Activated T-helper 1 cell treated with anti-CD3 and anti-CD28 coated beads, Interleukin-12 subunit alpha, Interleukin-12 subunit beta, Interleukin-2, Interleukin-4 antibody, amounts not matched to agents 30 ng/mL and 10 ng/mL and 1 ng/mL, durations not matched to agents 14 hours and 24 hours and 36 hours (primary cell): ENCODE results near the gene DAND5. TPM values are rescaled to one million over a fixed set of nuclear protein-coding genes. Genes with fewer than 3 reads are reported as not detected.

Experiments
- DNase-seq: peaks from one replicate; pipeline ENCODE4 v3.0.0; 2021; ENCODE audit warnings: low spot score
- H3K27ac Mint-ChIP-seq: one replicate; pipeline ENCODE4 v1.8.0; 2021; ENCODE audit warnings: mild to moderate bottlenecking, mixed read lengths
- H3K27me3 Mint-ChIP-seq: one replicate; pipeline ENCODE4 v1.8.0; 2022; ENCODE audit warnings: mild to moderate bottlenecking, moderate library complexity, mixed read lengths; ENCODE audit not compliant: insufficient read depth
- H3K36me3 Mint-ChIP-seq: one replicate; pipeline ENCODE4 v1.8.0; 2021; ENCODE audit warnings: low read depth, mixed read lengths
- H3K4me1 Mint-ChIP-seq: one replicate; pipeline ENCODE4 v1.8.0; 2021; ENCODE audit warnings: low read depth, mixed read lengths
- H3K4me3 Mint-ChIP-seq: one replicate; pipeline ENCODE4 v1.8.0; 2021; ENCODE audit warnings: mild to moderate bottlenecking, moderate library complexity, mixed read lengths
- H3K9me3 Mint-ChIP-seq: one replicate; pipeline ENCODE4 v1.8.0; 2021; ENCODE audit warnings: mixed read lengths
- intact Hi-C: fragments of 100-400 bp; cut with micrococcal nuclease; formaldehyde crosslinking; loops from one replicate; pipeline ENCODE4 v1.15.1; 2024
- total RNA-seq: library from RNA; stranded (reverse); gene quantifications from 2 replicates; pipeline ENCODE4 v1.2.3, GENCODE V29; 2022

DAND5 gene
- total RNA-seq, 1 donor from 2014 or later: 0.10 TPM

GRCh38 chr19:13005861-13006370 is 36.5 kb downstream of the DAND5 start:
- DNase-seq: no peak
- H3K27me3 Mint-ChIP-seq: peaks cover 22% of the 10 kb centered on the region
- no peak overlapping the region for H3K27ac Mint-ChIP-seq

DNA sequence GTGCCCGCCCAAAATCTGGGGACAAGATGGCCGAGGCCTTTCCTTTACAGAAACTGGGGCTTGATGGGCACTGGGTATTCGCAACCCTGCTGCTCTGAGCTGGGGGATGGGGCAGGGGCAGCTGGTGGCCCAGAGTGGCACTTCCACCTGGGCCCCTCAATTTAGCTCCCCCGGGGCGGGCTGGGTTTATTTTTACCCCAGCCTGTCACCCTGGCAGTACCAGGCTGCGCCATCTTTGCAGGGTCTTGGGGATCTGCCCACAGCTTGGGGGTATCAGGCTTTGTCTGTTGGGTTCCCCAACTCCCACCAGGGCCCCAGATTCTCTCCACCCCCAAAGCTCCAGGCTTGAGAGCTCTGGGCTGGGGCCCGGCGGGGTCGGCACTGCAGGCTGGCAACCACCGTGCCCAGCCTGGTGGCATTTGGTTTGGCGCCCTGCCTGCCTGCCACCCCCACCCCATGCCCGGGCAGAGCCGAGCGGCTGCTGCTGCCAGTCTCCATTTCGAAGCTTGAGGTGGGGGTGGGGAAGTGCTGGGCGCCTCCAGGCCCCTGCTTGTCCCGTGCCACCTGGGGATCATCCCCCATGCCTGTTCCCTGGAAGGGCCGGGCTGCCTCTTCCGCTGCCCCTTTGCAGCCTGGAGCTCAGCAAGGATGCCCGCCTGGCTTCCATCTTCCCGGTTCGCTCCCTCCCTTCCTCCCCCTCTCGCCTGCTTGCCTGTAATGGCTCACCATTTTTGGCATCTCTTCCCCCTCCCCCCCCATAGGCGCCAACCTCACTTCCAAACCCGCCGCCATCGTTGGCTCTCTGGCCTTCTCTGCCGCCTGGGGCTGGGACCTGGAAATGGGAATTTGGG is 37.3 kb downstream of the DAND5 start:
- DNase-seq: no peak
- Mint-ChIP-seq H3K27ac (no peak overlapping the region), H3K4me1 (peaks cover 5% of the 10 kb centered on the region), H3K36me3 (no peaks in the 10 kb centered on the region), H3K27me3 (peaks cover 27% of the 10 kb centered on the region), H3K4me3 (no peak overlapping the region), H3K9me3 (no peaks in the 10 kb centered on the region)
- intact Hi-C loops: no loop called here

More at GRCh38 chr19:13005861-13006370, 36.5 kb downstream of the DAND5 start:
- Mint-ChIP-seq H3K4me3 (no peak overlapping the region), H3K36me3 (no peaks in the 10 kb centered on the region), H3K9me3 (no peaks in the 10 kb centered on the region), H3K4me1 (peaks cover 2% of the 10 kb centered on the region)
- intact Hi-C loops: no loop called here

- H3K4me3 Mint-ChIP-seq: no peak overlapping the region
- DNase-seq: no peak
- intact Hi-C loops: no loop called here
- H3K27ac Mint-ChIP-seq: no peak overlapping the region
- peaks cover 28% of the 10 kb centered on the region for H3K27me3 Mint-ChIP-seq
- peaks cover 5% of the 10 kb centered on the region for H3K4me1 Mint-ChIP-seq
- H3K36me3 Mint-ChIP-seq: no peaks in the 10 kb centered on the region
- no peaks in the 10 kb centered on the region for H3K9me3 Mint-ChIP-seq
Measured at GRCh38 chr19:13007292-13008045, 38.1 kb downstream of the DAND5 start.

GRCh38 chr19:13008926-13009787 is 39.8 kb downstream of the DAND5 start:
- no peaks in the 10 kb centered on the region for H3K36me3 Mint-ChIP-seq
- H3K4me3 Mint-ChIP-seq: no peak overlapping the region
- H3K27ac Mint-ChIP-seq: no peak overlapping the region
- no peaks in the 10 kb centered on the region for H3K9me3 Mint-ChIP-seq
- H3K4me1 Mint-ChIP-seq: peaks cover 18% of the 10 kb centered on the region
- no peak for DNase-seq
- peaks cover 43% of the 10 kb centered on the region for H3K27me3 Mint-ChIP-seq
- intact Hi-C loops: no loop called here

DNA sequence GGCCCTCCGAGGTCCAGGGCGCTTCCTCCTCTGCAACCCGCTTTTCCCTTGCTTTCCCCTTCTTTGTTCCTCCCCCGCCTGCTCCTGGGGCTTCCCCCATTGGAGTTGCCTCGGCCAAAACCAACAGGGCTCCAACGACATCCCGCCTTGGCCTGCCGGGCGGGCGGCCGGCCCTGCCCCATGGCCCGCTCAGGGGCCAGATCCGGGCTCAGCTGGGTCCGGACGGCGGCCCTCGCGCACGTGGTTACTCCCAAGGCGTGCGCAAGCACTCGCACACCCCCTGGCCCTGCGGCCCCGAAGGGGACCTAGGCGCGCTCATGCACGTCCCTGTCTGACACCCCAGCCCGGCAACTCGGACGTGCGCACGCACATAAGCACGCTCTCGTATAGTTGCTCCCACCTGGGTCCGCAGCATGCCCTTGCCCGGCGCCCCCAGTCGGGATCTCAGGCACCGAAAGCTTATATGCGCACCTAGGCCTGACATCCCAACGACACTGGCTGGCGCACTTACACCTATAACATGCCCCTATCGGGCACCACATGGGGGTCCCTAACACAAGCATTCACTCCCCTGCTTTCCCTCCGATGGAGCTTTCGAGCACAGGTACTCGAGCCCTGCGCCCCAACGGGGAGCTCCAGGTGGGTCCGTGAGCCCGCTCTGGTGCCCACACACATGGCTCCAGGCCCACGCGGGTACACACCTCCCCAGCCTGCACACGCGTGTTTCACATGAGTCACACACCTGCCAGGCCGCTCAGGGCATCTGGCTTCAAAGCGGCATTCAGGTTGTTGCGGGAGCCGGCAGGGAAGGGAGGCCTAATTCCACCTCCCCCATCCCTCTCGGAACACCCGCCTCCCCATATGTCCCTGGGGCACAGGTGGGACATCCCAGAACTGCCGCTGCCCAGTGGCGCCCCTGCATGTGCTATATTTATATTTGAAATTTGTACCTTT is 40.9 kb downstream of the DAND5 start:
- H3K4me3 Mint-ChIP-seq: no peak overlapping the region
- no peak for DNase-seq
- H3K27me3 Mint-ChIP-seq: peaks cover 53% of the 10 kb centered on the region
- H3K27ac Mint-ChIP-seq: no peak overlapping the region
- intact Hi-C loops: loop anchor here (5.0 kb wide), 1 partner anchor 173 kb away; the partner anchor contains the start of gene MAST1
- H3K9me3 Mint-ChIP-seq: no peaks in the 10 kb centered on the region
- peaks cover 23% of the 10 kb centered on the region for H3K4me1 Mint-ChIP-seq
- H3K36me3 Mint-ChIP-seq: no peaks in the 10 kb centered on the region

- no peaks in the 10 kb centered on the region for H3K36me3 Mint-ChIP-seq
- DNase-seq: no peak
- H3K9me3 Mint-ChIP-seq: no peaks in the 10 kb centered on the region
- H3K4me3 Mint-ChIP-seq: no peak overlapping the region
- peaks cover 23% of the 10 kb centered on the region for H3K4me1 Mint-ChIP-seq
- no peak overlapping the region for H3K27ac Mint-ChIP-seq
- intact Hi-C loops: loop anchor here (5.0 kb wide), 1 partner anchor 174 kb away; the partner anchor contains the start of gene MAST1
- H3K27me3 Mint-ChIP-seq: peaks cover 59% of the 10 kb centered on the region
Measured at GRCh38 chr19:13010992-13011652, 41.7 kb downstream of the DAND5 start.

DNA sequence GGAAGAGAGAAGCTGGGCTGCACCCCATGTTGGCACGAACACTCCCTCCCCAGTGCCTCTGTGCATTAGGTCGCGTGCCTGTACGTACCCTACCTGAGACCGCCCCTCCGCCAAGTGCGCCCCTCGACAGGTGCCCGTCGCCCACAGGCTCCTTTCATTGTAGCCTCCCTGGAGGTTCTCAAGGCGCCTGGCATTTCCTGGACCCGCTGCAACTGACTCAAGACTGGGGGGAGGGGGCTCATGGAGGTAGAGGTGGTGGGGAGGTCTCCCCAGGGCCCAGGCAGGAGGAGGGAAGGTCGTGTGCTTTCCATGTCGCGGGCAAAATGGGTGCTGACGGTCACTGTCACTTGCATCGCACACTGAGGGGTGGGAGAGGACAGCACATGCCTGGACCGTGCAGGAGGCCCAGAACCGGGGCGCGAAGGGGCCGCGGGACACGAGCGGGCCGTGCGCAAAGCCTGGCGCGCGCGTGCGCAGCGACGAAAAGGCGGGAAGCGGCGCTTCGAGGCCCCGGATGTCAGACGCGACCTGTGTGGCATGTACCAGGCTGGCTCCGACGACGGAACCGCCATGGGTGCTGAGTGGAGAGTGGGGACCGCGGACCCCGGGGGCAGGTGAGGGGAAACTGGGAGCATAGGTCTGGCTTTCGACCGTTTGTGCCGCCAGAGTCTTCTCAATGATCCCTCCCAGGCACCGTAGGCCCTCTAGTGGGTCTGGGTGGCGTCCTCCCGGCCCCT is 42.4 kb downstream of the DAND5 start:
- H3K27me3 Mint-ChIP-seq: peaks cover 63% of the 10 kb centered on the region
- intact Hi-C loops: loop anchor here (2.0 to 5.0 kb wide), 2 partner anchors 29 to 175 kb away; partner anchors contain the start of gene MAST1
- peaks cover 23% of the 10 kb centered on the region for H3K4me1 Mint-ChIP-seq
- no peak overlapping the region for H3K4me3 Mint-ChIP-seq
- no peaks in the 10 kb centered on the region for H3K9me3 Mint-ChIP-seq
- H3K36me3 Mint-ChIP-seq: no peaks in the 10 kb centered on the region
- H3K27ac Mint-ChIP-seq: no peak overlapping the region
- no peak for DNase-seq

- Mint-ChIP-seq H3K4me3 (peak overlapping the region; percentile 79), H3K4me1 (peaks cover 23% of the 10 kb centered on the region), H3K27me3 (peaks cover 67% of the 10 kb centered on the region), H3K36me3 (no peaks in the 10 kb centered on the region), H3K27ac (no peak overlapping the region), H3K9me3 (no peaks in the 10 kb centered on the region)
- intact Hi-C loops: loop anchor here (2.0 to 5.0 kb wide), 2 partner anchors 30 to 175 kb away; partner anchors contain the start of gene MAST1
- DNase-seq: no peak
Measured at GRCh38 chr19:13012390-13012689, 43.0 kb downstream of the DAND5 start.

DNA sequence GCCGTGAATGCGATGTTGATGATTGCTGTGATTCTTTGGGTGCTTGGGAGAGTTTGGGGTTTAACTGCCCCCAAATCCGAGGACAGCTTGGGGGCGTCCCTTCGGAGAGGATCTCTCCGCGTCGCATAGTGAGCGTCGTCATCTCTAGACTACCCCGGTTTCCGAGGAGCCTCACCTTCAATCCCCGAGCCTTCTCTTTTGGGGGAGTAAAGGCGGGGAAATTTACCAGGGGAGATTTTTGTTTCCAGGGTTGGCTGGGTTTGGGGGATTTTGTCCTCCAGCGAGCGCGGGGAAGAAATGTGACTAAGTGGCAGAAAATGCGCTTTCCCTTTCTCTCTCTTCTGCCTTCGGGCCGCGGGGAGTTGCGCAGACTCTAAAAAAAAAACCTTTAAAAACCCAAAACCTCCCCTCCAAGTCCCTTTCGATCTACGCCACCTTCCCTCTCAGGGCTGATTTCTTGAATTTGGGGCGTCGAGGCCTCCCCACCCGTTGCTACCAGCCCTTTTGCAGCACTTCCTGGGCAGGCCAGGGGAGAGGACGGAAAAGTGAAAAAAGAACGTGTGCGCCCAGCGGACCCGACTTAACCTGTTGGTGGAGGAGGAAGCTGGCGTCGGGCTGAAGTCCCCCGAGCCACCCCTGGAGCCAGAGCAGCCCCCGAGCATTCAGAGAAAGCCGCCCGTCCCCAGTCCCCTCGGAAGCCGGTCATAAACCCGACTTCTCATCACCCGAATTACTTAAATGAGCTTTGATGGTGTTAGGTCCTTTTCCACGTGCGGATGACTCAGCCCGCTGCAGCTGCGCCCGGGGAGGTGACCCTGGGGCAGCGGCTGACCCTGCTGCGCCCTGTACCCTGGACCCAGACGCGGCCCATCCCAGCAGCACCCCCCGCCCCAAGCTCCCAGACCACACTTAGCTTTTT is 43.6 kb downstream of the DAND5 start:
- Mint-ChIP-seq H3K36me3 (no peaks in the 10 kb centered on the region), H3K27ac (peak overlapping the region; percentile 85), H3K4me1 (peaks cover 23% of the 10 kb centered on the region), H3K4me3 (peak overlapping the region; percentile 79), H3K27me3 (peaks cover 72% of the 10 kb centered on the region), H3K9me3 (no peaks in the 10 kb centered on the region)
- DNase-seq: no peak
- intact Hi-C loops: loop anchor here (1.0 to 5.0 kb wide), 3 partner anchors 30 to 176 kb away; partner anchors contain the start of gene MAST1

- DNase-seq: no peak
- Mint-ChIP-seq H3K36me3 (no peaks in the 10 kb centered on the region), H3K4me3 (no peak overlapping the region), H3K27ac (peak overlapping the region; percentile 40), H3K9me3 (no peaks in the 10 kb centered on the region), H3K27me3 (peaks cover 70% of the 10 kb centered on the region), H3K4me1 (peaks cover 23% of the 10 kb centered on the region)
- intact Hi-C loops: loop anchor here (1.0 to 5.0 kb wide), 3 partner anchors 31 to 176 kb away; partner anchors contain the start of gene MAST1
Measured at GRCh38 chr19:13013649-13014048, 44.3 kb downstream of the DAND5 start.
